Vagina (tissue), 2 donors: ENCODE measurements around the gene COL6A1. TPM values are rescaled to one million over a fixed set of nuclear protein-coding genes. Genes with fewer than 3 reads are reported as not detected.

Experiments
- DNase-seq, 2 donors: peaks; one replicate each; pipeline ENCODE4 v3.0.0-alpha.2; 2017; ENCODE audit errors: extremely low spot score in 2 of 2
- H3K27ac ChIP-seq: fragments of 200-600 bp; sonication (generic); one replicate; pipeline ENCODE4 v1.5.1; 2019
- H3K27me3 ChIP-seq: fragments of 200-600 bp; sonication (generic); one replicate; pipeline ENCODE4 v1.5.1; 2019
- H3K36me3 ChIP-seq, 2 donors: fragments of 200-600 bp; sonication (generic); one replicate each; pipeline ENCODE4 v1.5.1; 2017 to 2019
- H3K4me1 ChIP-seq: fragments of 200-600 bp; sonication (generic); one replicate; pipeline ENCODE4 v1.5.1; 2019
- H3K4me3 ChIP-seq, 2 donors: fragments of 200-600 bp; sonication (generic); 1 replicate in 1 of 2; 2 replicates in 1 of 2; pipeline ENCODE4 v1.5.1; 2016 to 2019
- H3K9me3 ChIP-seq: fragments of 200-600 bp; sonication (generic); one replicate; pipeline ENCODE4 v1.5.1; 2019
- CTCF ChIP-seq, 3 experiments: fragments of 450-650 bp in 2 of 3; fragments of 200-600 bp in 1 of 3; sonication (generic) in 1 of 3; IDR thresholded peaks; one replicate each; pipeline ENCODE4 v1.5.1; 2017 to 2019; ENCODE audit warnings: antibody characterized with exemption in 3 of 3, mild to moderate bottlenecking in 2 of 3, moderate library complexity in 2 of 3
- POLR2A ChIP-seq, 2 donors: fragments of 450-650 bp; IDR thresholded peaks; one replicate each; pipeline ENCODE4 v1.6.1; 2017; ENCODE audit warnings: antibody characterized with exemption in 2 of 2, mild to moderate bottlenecking in 2 of 2, moderate library complexity in 2 of 2
- POLR2AphosphoS5 ChIP-seq, 2 donors: sonication (generic); formaldehyde crosslinking; IDR thresholded peaks; one replicate each; pipeline ENCODE4 v1.9.0; 2017; ENCODE audit warnings: antibody characterized with exemption in 2 of 2, mild to moderate bottlenecking in 2 of 2, low read depth in 1 of 2; ENCODE audit not compliant: insufficient read depth in 1 of 2
- intact Hi-C: fragments of 100-400 bp; cut with DNase I; formaldehyde crosslinking; loops from one replicate; pipeline ENCODE4 v1.15.1; 2023
- total RNA-seq: library from RNA; depleted of rRNA; stranded (reverse); fragments of >200 nt; gene quantifications from one replicate; pipeline ENCODE4 v1.2.3, GENCODE V29; 2016

Gene COL6A1
- total RNA-seq, 1 donor from 2014 or later, result 520 TPM

GRCh38 chr21:46018615-46019014 is 37.0 kb downstream of the COL6A1 start:
- intact Hi-C loops, result no loop called here
- Histone ChIP-seq H3K27me3 (no peaks in the 10 kb centered on the region), H3K9me3 (no peaks in the 10 kb centered on the region), H3K4me3 (no peak overlapping the region), H3K36me3 (no peaks in the 10 kb centered on the region), H3K4me1 (peaks cover 17% of the 10 kb centered on the region), H3K27ac (no peak overlapping the region)
- no peak for DNase-seq
- no peak for TF ChIP-seq POLR2AphosphoS5 (IDR thresholded peaks at IDR 0.05; ENCODE audit: insufficient read depth in 1 of 2, low read depth in 1 of 2)
- no peak for TF ChIP-seq POLR2A (IDR thresholded peaks at IDR 0.05)
- TF ChIP-seq CTCF (IDR thresholded peaks at IDR 0.05), result no peak

GRCh38 chr21:46020581-46020980 is 39.0 kb downstream of the COL6A1 start:
- no peak for TF ChIP-seq POLR2A (IDR thresholded peaks at IDR 0.05)
- TF ChIP-seq POLR2AphosphoS5 (IDR thresholded peaks at IDR 0.05; ENCODE audit: insufficient read depth in 1 of 2, low read depth in 1 of 2), result no peak
- TF ChIP-seq CTCF (IDR thresholded peaks at IDR 0.05), result no peak
- H3K4me3 ChIP-seq, result no peak overlapping the region
- H3K36me3 ChIP-seq, result no peaks in the 10 kb centered on the region
- H3K27ac ChIP-seq, result no peak overlapping the region
- DNase-seq, result no peak
- intact Hi-C loops, result no loop called here
- peaks cover 19% of the 10 kb centered on the region for H3K4me1 ChIP-seq
- no peaks in the 10 kb centered on the region for H3K9me3 ChIP-seq
- H3K27me3 ChIP-seq, result no peaks in the 10 kb centered on the region

- TF ChIP-seq CTCF (IDR thresholded peaks at IDR 0.05) (no peak), POLR2AphosphoS5 (IDR thresholded peaks at IDR 0.05; ENCODE audit: insufficient read depth in 1 of 2, low read depth in 1 of 2) (no peak), POLR2A (IDR thresholded peaks at IDR 0.05) (no peak)
- Histone ChIP-seq H3K9me3 (no peaks in the 10 kb centered on the region), H3K27me3 (no peaks in the 10 kb centered on the region), H3K4me3 (no peak overlapping the region), H3K4me1 (peaks cover 19% of the 10 kb centered on the region), H3K27ac (peak overlapping the region; percentile 11), H3K36me3 (no peaks in the 10 kb centered on the region)
- peak in 1 of 2 donors; percentile 83 for DNase-seq
- intact Hi-C loops, result no loop called here
Measured at GRCh38 chr21:46021398-46021797, 39.8 kb downstream of the COL6A1 start.

DNA sequence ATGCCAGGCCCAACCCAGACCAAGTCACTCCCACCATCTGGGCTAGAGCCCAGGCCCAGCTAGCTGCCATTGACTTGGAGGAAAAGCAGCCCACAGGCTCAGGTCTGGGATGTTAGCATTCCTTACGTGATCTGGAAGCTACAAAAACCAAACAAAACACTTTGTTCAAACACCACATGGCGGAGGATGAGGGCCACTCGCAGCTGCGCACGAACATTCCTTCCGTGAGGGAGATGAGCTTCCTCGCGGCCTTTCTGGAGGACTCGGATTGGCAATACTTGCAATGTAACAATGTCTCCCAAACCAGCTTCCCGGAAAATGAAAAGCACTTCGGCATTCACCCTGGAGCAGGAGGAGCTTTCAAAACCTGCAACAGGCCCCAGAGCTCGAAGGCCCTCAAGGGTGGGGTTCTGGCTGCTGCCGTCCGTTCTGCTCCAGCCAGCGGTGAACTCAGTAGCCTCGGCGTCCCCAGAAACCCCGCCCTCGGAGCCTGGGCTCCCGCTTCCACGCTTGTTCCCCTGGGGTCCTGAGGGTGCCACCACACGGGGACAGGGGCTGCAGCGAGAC is 40.5 kb downstream of the COL6A1 start:
- H3K4me3 ChIP-seq, result no peak overlapping the region
- no peaks in the 10 kb centered on the region for H3K36me3 ChIP-seq
- DNase-seq, result peak in 1 of 2 donors; percentile 87
- H3K27ac ChIP-seq, result peak overlapping the region; percentile 11
- H3K9me3 ChIP-seq, result no peaks in the 10 kb centered on the region
- H3K27me3 ChIP-seq, result no peaks in the 10 kb centered on the region
- H3K4me1 ChIP-seq, result peaks cover 19% of the 10 kb centered on the region
- TF ChIP-seq POLR2A (IDR thresholded peaks at IDR 0.05) (no peak), CTCF (IDR thresholded peaks at IDR 0.05) (no peak), POLR2AphosphoS5 (IDR thresholded peaks at IDR 0.05; ENCODE audit: insufficient read depth in 1 of 2, low read depth in 1 of 2) (no peak)
- intact Hi-C loops, result no loop called here
